Ectodermal cell (in vitro differentiated cells): ENCODE data around the gene HEBP1.
A peak's percentile ranks its signal among the peaks of the same experiment; 100 is the strongest.

Experiments used
- H3K27ac ChIP-seq: 2 replicates; pipeline ENCODE4 v1.7.0; 2013; ENCODE audit warnings: mild to moderate bottlenecking, low read depth, low read length; ENCODE audit not compliant: insufficient read depth, poor library complexity, severe bottlenecking
- H3K27me3 ChIP-seq: 2 replicates; pipeline ENCODE4 v1.7.0; 2013; ENCODE audit warnings: mild to moderate bottlenecking, low read length; ENCODE audit not compliant: insufficient read depth, control insufficient read depth, poor library complexity, severe bottlenecking
- H3K36me3 ChIP-seq: one replicate; pipeline ENCODE4 v1.7.0; 2013; ENCODE audit warnings: low read length; ENCODE audit not compliant: control insufficient read depth, insufficient read depth
- H3K4me1 ChIP-seq: one replicate; pipeline ENCODE4 v1.7.0; 2013; ENCODE audit warnings: low read length; ENCODE audit not compliant: control insufficient read depth, insufficient read depth
- H3K4me3 ChIP-seq: 2 replicates; pipeline ENCODE4 v1.7.0; 2013; ENCODE audit warnings: low read depth, low read length, control low read depth; ENCODE audit not compliant: insufficient read depth
- H3K9me3 ChIP-seq: 2 replicates; pipeline ENCODE4 v1.7.0; 2013; ENCODE audit warnings: mild to moderate bottlenecking, low read length, moderate library complexity; ENCODE audit not compliant: control insufficient read depth
- WGBS, 2 experiments: methylation state at CpG; one replicate each; pipeline ENCODE4 v1.1.7; 2013; ENCODE audit warnings: missing lambda C conversion rate in 2 of 2; 5-methylcytosine and 5-hydroxymethylcytosine counted together

The HEBP1 gene

DNA sequence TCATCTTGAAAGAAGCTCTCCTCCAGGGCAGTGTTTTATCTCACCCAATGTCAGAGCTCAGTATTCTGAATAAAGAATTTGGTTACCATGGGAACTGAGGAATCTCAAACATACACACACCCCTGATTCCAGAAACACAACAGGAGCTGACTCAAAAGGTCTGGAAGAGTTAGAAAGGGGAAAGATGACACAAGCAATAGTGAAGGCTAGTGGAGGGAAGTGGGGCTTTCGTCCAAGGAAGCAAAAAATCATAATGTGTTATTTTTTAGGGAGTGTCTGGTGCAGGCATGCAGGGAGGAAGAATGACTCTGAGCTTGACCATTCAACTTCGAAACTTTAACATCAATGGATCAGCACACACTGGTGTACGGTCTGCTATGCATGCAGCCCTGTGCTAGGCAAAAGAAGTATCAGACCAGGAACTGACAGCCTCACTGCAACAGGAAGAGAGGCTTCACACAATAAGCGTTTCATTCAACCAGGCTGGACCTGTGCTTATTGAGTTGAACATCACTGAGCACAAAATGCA is 20.3 kb downstream of the HEBP1 start:
- Histone ChIP-seq H3K4me1 (peaks cover 7% of the 10 kb centered on the region), H3K4me3 (no peak overlapping the region), H3K36me3 (peaks cover 4% of the 10 kb centered on the region), H3K9me3 (no peaks in the 10 kb centered on the region), H3K27ac (peak overlapping the region; percentile 81), H3K27me3 (no peaks in the 10 kb centered on the region)
- WGBS, 2 experiments = 92 to 99% methylated on average over 4 of the region's 4 CpGs

DNA sequence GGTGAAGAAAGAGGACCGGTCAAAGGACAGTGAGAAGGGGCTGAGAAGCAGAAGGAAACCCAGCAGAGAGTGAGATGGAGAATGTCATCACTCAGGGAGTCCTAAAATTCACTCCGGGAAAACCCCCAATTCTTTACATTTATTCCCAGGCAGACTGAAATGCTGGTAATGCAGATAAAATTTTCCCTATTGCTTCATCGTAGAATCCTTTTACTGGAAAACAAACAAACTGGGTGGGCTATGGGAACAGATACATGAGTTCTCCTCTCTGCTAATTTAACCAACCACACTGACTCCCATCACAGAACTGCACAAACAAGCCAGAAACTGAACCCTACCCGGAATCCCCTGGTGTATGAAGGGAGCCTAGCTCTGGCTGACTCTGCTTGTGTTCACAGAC is 20.9 kb downstream of the HEBP1 start:
- WGBS, 2 experiments = 91 to 93% methylated on average over 4 of the region's 4 CpGs
- Histone ChIP-seq H3K27ac (peak overlapping the region; percentile 81), H3K27me3 (no peaks in the 10 kb centered on the region), H3K4me3 (no peak overlapping the region), H3K4me1 (peaks cover 7% of the 10 kb centered on the region), H3K9me3 (no peaks in the 10 kb centered on the region), H3K36me3 (peaks cover 8% of the 10 kb centered on the region)

DNA sequence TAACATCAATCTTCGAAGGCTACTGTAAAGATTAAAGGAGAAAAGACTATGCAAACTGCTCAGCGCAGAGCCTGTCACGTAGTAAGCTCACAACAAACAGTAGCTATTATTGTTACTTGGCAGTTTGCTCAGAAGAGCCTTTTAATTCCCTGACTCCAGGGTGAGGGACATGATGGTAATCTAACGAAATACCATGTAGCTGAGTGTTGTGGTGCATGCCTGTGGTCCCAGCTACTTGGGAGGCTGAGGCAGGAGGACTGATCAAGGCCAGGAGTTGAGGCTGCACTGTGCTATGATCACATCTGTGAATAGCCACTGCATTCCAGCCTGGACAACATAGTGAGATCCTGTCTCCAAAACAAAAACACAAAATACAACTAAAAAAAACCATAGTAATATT is 22.8 kb downstream of the HEBP1 start:
- no peak overlapping the region for H3K4me3 ChIP-seq
- H3K9me3 ChIP-seq = no peaks in the 10 kb centered on the region
- H3K36me3 ChIP-seq = peaks cover 18% of the 10 kb centered on the region
- peaks cover 7% of the 10 kb centered on the region for H3K4me1 ChIP-seq
- H3K27me3 ChIP-seq = no peaks in the 10 kb centered on the region
- WGBS, 2 experiments = 96 to 98% methylated on average over 4 of the region's 4 CpGs
- no peak overlapping the region for H3K27ac ChIP-seq

DNA sequence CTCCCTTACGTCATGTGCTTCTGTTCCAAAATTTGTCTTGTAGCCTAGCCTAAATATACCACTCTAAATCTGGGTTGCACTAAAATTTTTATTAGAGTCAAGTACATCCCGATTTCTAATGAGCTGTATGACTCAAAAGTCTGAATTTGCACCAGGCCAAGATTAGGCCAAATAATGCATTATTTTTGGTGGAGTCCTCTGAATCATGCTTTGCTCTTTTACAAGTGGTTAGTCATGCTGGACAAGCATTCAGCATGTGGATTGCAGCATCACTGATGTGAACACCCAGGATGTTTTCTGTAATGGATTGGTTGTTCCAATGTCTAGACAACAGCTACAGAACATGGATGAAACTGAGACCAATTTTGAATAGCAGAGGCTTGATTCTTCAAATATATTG is 23.7 kb downstream of the HEBP1 start:
- H3K9me3 ChIP-seq = no peaks in the 10 kb centered on the region
- peaks cover 7% of the 10 kb centered on the region for H3K4me1 ChIP-seq
- no peak overlapping the region for H3K27ac ChIP-seq
- H3K4me3 ChIP-seq = no peak overlapping the region
- no peaks in the 10 kb centered on the region for H3K27me3 ChIP-seq
- 92 to 97% methylated on average over 2 of the region's 2 CpGs for WGBS, 2 experiments
- H3K36me3 ChIP-seq = peaks cover 18% of the 10 kb centered on the region

DNA sequence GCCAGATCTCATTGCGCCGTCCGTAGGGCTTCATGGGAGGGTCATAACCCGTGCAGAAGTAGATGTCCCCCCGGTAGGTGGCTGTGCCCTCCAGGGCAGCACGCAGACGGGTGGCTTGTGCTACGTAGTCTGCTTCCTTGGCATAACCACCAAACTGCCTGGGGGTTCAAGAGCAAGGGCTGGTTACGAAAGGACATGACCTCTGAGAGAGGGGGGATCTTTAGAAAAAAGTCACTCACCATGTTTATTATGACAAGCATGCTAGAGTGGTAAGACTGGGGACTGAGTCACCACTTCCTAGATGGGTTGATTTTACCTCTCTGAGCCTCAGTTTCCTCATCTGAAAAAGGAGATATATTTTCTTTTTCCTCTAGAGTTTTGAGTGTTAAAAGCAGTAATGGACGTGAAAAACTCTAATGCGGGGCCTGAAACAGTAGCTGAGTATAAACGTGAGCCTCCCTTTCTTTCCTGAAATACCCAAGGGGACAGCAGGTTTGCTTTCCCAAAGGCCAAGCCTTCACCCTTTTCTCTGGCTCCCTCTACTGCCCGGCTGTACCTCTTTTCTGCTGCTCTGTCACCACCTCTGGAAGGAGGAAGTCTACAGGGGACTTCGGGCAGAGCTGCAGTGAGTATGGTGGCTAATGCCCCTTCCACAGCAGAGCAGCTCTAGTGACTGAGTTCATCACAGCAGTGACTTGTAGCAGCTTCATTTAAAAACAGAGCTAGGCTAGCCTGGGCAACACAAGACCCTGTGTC is 24.6 kb downstream of the HEBP1 start:
- Histone ChIP-seq H3K9me3 (no peaks in the 10 kb centered on the region), H3K27ac (no peak overlapping the region), H3K4me3 (no peak overlapping the region), H3K4me1 (peaks cover 7% of the 10 kb centered on the region), H3K27me3 (no peaks in the 10 kb centered on the region), H3K36me3 (peaks cover 18% of the 10 kb centered on the region)
- WGBS, 2 experiments = 81 to 82% methylated on average over 14 of the region's 14 CpGs

DNA sequence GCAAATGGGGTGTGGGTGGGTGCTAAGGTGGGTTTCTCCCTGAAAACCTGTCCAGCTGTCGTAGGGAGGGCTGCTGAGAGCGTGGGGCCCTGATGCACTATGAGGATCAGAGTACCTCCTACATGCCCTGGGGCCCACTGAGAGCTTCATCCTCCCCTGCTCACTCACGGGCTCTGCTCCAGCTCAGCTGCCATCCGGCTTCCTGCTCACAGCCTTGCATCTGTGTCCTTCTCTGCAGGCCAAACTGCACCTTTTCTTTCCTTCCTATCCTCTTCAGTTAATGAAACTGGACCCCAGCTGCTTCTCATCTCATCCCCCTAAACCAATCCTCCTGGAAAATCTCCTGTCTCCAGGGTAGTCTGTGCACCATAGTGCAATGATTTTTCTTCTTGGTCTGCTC is 25.9 kb downstream of the HEBP1 start:
- peaks cover 18% of the 10 kb centered on the region for H3K36me3 ChIP-seq
- WGBS, 2 experiments = 93 to 98% methylated on average over 4 of the region's 4 CpGs
- peaks cover 2% of the 10 kb centered on the region for H3K4me1 ChIP-seq
- H3K4me3 ChIP-seq = no peak overlapping the region
- no peaks in the 10 kb centered on the region for H3K27me3 ChIP-seq
- no peak overlapping the region for H3K27ac ChIP-seq
- no peaks in the 10 kb centered on the region for H3K9me3 ChIP-seq

DNA sequence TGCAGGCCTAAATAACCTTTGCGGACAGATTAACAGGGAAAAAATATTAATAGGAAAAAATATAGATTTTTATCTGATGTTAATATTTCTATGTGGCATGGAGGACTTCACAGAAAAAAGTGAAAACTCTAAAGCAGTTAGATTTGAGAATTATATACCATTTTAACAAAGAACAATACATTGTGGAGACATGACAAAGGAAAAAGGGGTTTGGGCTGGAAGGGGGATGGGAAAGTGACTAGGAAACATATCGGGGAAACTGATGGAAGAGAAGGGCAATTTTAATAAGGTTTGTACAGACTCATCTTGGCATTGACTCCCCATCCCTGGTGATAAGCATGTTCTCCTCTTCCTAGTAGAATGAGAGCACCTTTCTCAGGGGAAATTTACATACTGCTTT is 27.0 kb downstream of the HEBP1 start:
- Histone ChIP-seq H3K4me1 (no peaks in the 10 kb centered on the region), H3K4me3 (no peak overlapping the region), H3K9me3 (no peaks in the 10 kb centered on the region), H3K27me3 (no peaks in the 10 kb centered on the region), H3K36me3 (peaks cover 18% of the 10 kb centered on the region), H3K27ac (no peak overlapping the region)
- WGBS, 2 experiments = 91 to 95% methylated on average over 1 to 2 of the region's 2 CpGs

DNA sequence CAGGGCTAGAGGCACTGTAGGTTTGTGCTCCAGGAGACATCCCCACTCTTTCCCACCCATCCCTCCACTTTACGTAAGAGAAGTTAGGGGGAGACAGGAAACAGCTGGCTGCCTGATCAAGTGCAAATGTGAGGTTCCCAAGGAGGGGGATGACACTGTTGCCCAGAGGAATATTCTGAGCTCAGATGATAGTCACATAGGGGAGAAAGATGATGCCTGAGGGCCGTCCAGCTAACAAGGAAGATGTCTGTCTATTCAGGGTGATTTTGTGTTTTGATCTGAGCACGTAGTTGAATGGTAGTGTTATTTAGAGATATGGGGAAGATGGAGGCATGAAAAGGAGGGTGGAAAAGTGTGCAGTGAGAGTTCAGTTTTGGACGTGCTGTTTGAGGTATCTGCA is 34.2 kb downstream of the HEBP1 start:
- no peaks in the 10 kb centered on the region for H3K9me3 ChIP-seq
- H3K27ac ChIP-seq = no peak overlapping the region
- H3K4me1 ChIP-seq = no peaks in the 10 kb centered on the region
- no peak overlapping the region for H3K4me3 ChIP-seq
- no peaks in the 10 kb centered on the region for H3K36me3 ChIP-seq
- WGBS, 2 experiments = 92 to 94% methylated on average over 4 of the region's 4 CpGs
- H3K27me3 ChIP-seq = no peaks in the 10 kb centered on the region

DNA sequence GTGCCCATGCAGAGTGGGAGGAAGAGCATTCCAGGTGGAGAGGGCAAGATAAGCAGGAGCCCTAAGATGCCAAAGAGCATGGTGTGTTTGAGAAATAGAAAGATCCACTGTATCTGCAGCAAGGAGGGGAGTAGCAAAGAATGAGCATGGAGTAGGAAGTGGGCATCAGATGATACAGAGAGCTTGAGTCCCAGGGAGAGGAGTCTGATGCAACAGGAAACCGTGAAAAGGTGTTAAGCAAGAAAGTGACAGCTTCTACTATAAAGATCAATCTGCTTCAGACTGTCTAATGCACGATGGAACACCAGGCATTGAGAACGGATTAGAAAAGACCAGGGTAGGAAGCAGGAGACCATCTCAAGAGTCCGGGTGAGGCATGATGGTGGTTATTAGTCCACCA is 35.8 kb downstream of the HEBP1 start:
- Histone ChIP-seq H3K4me1 (no peaks in the 10 kb centered on the region), H3K4me3 (no peak overlapping the region), H3K36me3 (no peaks in the 10 kb centered on the region), H3K27ac (no peak overlapping the region), H3K27me3 (no peaks in the 10 kb centered on the region), H3K9me3 (no peaks in the 10 kb centered on the region)
- WGBS, 2 experiments = 93 to 94% methylated on average over 4 of the region's 4 CpGs

DNA sequence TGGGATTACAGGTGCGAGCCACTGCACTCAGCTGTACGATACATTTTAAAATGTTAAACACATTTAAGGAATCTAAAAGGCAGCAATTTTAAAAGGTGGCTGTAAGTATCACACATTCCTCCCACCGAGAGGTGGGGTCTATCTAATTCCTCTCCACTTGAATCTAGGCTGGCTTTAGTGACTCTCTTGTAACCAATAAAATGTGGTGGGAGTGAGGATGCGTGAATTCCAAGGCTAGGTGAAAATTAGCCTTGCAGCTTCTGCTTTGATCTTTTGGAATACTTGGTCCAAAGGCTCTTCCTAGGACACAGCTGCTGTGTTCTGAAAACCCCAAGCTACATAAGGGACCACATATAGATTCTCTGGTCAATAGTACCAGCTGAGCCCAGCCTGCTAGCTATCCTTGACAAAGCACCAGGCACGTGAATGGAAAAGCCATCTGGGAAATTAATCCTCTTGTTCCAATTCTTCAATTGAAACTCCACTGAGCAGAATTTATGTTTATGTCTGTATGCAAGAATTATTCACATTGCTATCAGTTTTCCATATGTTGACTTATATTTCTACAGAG is 39.3 kb downstream of the HEBP1 start:
- Histone ChIP-seq H3K4me3 (no peak overlapping the region), H3K4me1 (no peaks in the 10 kb centered on the region), H3K9me3 (no peaks in the 10 kb centered on the region), H3K27ac (no peak overlapping the region), H3K27me3 (no peaks in the 10 kb centered on the region), H3K36me3 (no peaks in the 10 kb centered on the region)
- 85 to 86% methylated on average over 5 of the region's 5 CpGs for WGBS, 2 experiments
